Heart right ventricle (tissue), 16 donors: ENCODE results near the gene LAMC3. TPM values are rescaled to one million over a fixed set of nuclear protein-coding genes. Genes with fewer than 3 reads are reported as not detected.

ENCODE experiments used
- ATAC-seq, 8 donors: fragments of 200-7000 bp; cut with Tn5 transposase; one replicate each; pipeline ENCODE4 v1.9.1; 2020; ENCODE audit warnings: mild to moderate bottlenecking in 8 of 8, moderate library complexity in 8 of 8, moderate number of reproducible peaks in 1 of 8
- DNase-seq, 2 donors: peaks; one replicate each; pipeline ENCODE4 v3.0.0-alpha.2; 2020
- H3K27ac ChIP-seq, 10 donors: fragments of 200-600 bp; sonication (generic) in 2 of 10; one replicate each; pipeline versions ENCODE4 v1.5.0 to v1.8.0; 2020 to 2022; ENCODE audit warnings: mild to moderate bottlenecking in 3 of 10
- H3K27me3 ChIP-seq, 7 donors: fragments of 200-600 bp; one replicate each; pipeline ENCODE4 v1.8.0; 2021 to 2022; ENCODE audit warnings: mild to moderate bottlenecking in 2 of 7
- H3K36me3 ChIP-seq, 9 donors: fragments of 200-600 bp; sonication (generic) in 1 of 9; one replicate each; pipeline versions ENCODE4 v1.5.0 to v1.8.0; 2020 to 2022; ENCODE audit warnings: mild to moderate bottlenecking in 2 of 9
- H3K4me1 ChIP-seq, 9 donors: fragments of 200-600 bp; sonication (generic) in 1 of 9; one replicate each; pipeline versions ENCODE4 v1.5.0 to v1.8.0; 2020 to 2022; ENCODE audit warnings: mild to moderate bottlenecking in 4 of 9
- H3K4me3 ChIP-seq, 10 donors: fragments of 200-600 bp; sonication (generic) in 2 of 10; one replicate each; pipeline versions ENCODE4 v1.5.0 to v1.8.0; 2020 to 2022; ENCODE audit warnings: mild to moderate bottlenecking in 7 of 10, moderate library complexity in 2 of 10
- H3K9me3 ChIP-seq, 11 donors: fragments of 200-600 bp in 10 of 11; sonication (generic) in 2 of 11; one replicate each; pipeline versions ENCODE4 v1.5.0 to v1.8.0; 2013 to 2022; ENCODE audit warnings: mild to moderate bottlenecking in 2 of 11, control low read depth in 1 of 11, moderate library complexity in 1 of 11
- WGBS, 2 donors: extraction: QIAGEN DNeasy Blood & Tissue Kit; methylation state at CpG; one replicate each; pipeline ENCODE4 v1.1.7; 2013; ENCODE audit warnings: inconsistent platforms in 1 of 2; 5-methylcytosine and 5-hydroxymethylcytosine counted together
- intact Hi-C, 10 donors: fragments of 100-400 bp; cut with DNase I; formaldehyde crosslinking; loops; one replicate each; pipeline versions ENCODE4 v1.11.1 to v1.14.2; 2022
- polyA plus RNA-seq, 2 donors: library from polyadenylated mRNA; stranded (reverse); fragments of 200-250 nt; gene quantifications; one replicate each; pipeline ENCODE4 v1.2.3, GENCODE V29; 2013
- total RNA-seq, 10 donors: library from RNA; stranded (reverse); fragmentation: NEBNext Ultra II Directional in 3 of 10; extraction: Animal tissue kit (Norgen Biotek cat#: 25700) in 3 of 10; gene quantifications; one replicate each; pipeline versions ENCODE4 v1.2.1 to v1.2.4, GENCODE V29; 2021 to 2023
- TF ChIP-seq, protein P1 (sequence below), 9 donors: fragments of 200-600 bp; sonication (generic) in 2 of 9; IDR thresholded peaks; one replicate each; pipeline versions ENCODE4 v1.5.0 to v1.8.0; 2021 to 2022; ENCODE audit warnings: antibody characterized with exemption in 9 of 9, mild to moderate bottlenecking in 5 of 9, moderate library complexity in 1 of 9
- donor health status: Arrhythmogenic right ventricular cardiomyopathy.
- donor health status: ischemic (EF 13 %, LVEDD 7.1; RV severe dilation, severe dysfunction).
- donor health status: healthy with polysubstance abuse.
- donor health status: DM: no; HTN: yes; CAD: no.
- donor health status: DM: no; HTN: no; CAD: no.
- donor health status: ischemic (EF 25% LVEDD 6.9; RV normal size, moderate dysfunction).
- donor health status: ischemic (EF 25% LVEDD 5.7; RV mildly dilated, moderate dysfunction).
- donor health status: healthy.
- donor health status: DM: yes; HTN: yes; CAD: no.
- donor health status: Ischemic cardiomyopathy.
- donor health status: ischemic (EF 35%, LVEDD 5.7; RV mildly dilated, moderate dysfunction).
- donor health status: nonischemic (EF 11% LVEDD 7.7; RV severe dilation, severe dysfunction).
- donor health status: DM: yes; HTN: yes; CAD: no.
- donor health status: PGD.
- donor health status: ischemic (EF 29% LVEDD 5.4; RV normal size, mild dysfunction).
- donor health status: nonischemic (EF 23%, LVEDD 6.1; RV moderate dilation, normal function).

LAMC3 gene
- total and polyA plus RNA-seq, 12 donors, result 0.07 to 5.4 (median 0.30) TPM; not detected in 1

DNA sequence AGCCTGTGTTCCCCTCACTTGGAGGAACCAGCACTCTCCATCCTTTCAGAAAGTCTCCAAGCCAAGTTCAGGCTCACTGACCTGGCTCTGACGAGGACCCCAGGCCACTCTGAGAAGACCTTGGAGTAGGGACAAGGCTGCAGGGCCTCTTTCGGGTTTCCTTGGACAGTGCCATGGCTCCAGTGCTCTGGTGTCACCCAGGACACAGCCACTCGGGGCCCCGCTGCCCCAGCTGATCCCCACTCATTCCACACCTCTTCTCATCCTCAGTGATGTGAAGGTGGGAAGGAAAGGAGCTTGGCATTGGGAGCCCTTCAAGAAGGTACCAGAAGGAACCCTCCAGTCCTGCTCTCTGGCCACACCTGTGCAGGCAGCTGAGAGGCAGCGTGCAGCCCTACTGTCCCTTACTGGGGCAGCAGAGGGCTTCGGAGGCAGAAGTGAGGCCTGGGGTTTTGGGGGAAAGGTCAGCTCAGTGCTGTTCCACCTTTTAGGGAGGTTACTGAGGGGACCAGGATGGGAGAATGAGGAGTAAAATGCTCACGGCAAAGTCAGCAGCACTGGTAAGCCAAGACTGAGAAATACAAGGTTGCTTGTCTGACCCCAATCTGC is 111.8 kb downstream of the LAMC3 start:
- H3K27me3 ChIP-seq, result no peaks in the 10 kb centered on the region
- intact Hi-C loops, result loop anchor here in 4 of 10 donors (10.0 kb wide), 2 partner anchors 66 to 406 kb away; no protein-coding TSS in a partner anchor
- H3K4me1 ChIP-seq, result peaks cover 0 to 33% (median 20%) of the 10 kb centered on the region in 9 donors
- ATAC-seq (no peak), DNase-seq (no peak)
- 91 to 94% methylated on average over 7 of the region's 7 CpGs for WGBS, 2 donors
- TF ChIP-seq, protein P1, sequence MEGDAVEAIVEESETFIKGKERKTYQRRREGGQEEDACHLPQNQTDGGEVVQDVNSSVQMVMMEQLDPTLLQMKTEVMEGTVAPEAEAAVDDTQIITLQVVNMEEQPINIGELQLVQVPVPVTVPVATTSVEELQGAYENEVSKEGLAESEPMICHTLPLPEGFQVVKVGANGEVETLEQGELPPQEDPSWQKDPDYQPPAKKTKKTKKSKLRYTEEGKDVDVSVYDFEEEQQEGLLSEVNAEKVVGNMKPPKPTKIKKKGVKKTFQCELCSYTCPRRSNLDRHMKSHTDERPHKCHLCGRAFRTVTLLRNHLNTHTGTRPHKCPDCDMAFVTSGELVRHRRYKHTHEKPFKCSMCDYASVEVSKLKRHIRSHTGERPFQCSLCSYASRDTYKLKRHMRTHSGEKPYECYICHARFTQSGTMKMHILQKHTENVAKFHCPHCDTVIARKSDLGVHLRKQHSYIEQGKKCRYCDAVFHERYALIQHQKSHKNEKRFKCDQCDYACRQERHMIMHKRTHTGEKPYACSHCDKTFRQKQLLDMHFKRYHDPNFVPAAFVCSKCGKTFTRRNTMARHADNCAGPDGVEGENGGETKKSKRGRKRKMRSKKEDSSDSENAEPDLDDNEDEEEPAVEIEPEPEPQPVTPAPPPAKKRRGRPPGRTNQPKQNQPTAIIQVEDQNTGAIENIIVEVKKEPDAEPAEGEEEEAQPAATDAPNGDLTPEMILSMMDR (IDR thresholded peaks at IDR 0.05), result no peak
- no peaks in the 10 kb centered on the region for H3K9me3 ChIP-seq
- H3K27ac ChIP-seq, result no peak overlapping the region
- H3K4me3 ChIP-seq, result no peak overlapping the region
- peaks cover 0 to 46% (median 4%) of the 10 kb centered on the region in 9 donors for H3K36me3 ChIP-seq

DNA sequence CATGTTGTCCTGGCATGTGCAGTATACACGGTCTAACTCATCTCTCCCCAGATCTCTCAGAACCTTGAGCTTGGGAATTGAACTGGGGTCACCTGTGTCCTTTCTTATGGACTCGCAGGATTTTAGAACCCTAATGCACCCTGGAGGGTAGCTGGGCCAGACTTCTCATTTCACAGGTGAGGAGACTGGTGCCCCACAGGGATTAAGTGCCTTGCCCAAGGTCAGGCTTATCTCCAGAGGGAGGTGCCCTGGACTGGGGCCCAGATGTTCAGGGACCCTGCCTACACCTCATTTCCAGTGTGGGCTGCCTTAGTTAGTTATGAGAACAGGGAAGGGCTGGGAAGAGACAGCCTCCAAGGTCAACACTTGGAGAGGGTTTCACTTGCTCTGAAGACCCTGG is 112.4 kb downstream of the LAMC3 start:
- ATAC-seq, result no peak
- H3K27ac ChIP-seq, result no peak overlapping the region
- H3K4me3 ChIP-seq, result no peak overlapping the region
- no peaks in the 10 kb centered on the region for H3K27me3 ChIP-seq
- no peak for DNase-seq
- WGBS, 2 donors, result 81 to 90% methylated on average over 2 of the region's 2 CpGs
- no peaks in the 10 kb centered on the region for H3K9me3 ChIP-seq
- intact Hi-C loops, result loop anchor here in 4 of 10 donors (10.0 kb wide), 2 partner anchors 67 to 407 kb away; no protein-coding TSS in a partner anchor
- TF ChIP-seq, protein P1 (IDR thresholded peaks at IDR 0.05), result no peak
- peaks cover 2 to 32% (median 20%) of the 10 kb centered on the region in 9 donors for H3K4me1 ChIP-seq
- H3K36me3 ChIP-seq, result peaks cover 0 to 46% (median 4%) of the 10 kb centered on the region in 9 donors

DNA sequence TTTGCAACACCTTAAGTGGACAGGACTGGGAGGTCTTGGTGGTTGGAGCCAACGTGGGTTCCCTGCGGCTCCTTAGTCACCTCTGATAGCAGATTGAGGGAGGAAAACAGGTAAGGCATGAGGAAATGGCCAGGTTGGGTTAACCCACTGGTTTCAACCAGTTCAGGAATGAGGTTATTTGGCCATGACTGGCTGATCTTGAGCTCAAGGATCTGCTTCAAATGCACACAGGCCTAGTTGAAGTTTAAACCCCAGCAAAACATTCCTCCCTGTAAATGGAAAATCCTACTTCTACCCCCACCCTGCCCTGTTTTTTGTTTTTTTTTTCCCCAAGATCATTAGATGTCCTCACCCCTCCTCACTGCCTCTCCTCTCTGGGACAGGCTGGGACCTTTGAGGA is 113.2 kb downstream of the LAMC3 start:
- Histone ChIP-seq H3K9me3 (no peaks in the 10 kb centered on the region), H3K27ac (no peak overlapping the region), H3K36me3 (peaks cover 0 to 50% (median 6%) of the 10 kb centered on the region in 9 donors), H3K4me3 (no peak overlapping the region), H3K27me3 (no peaks in the 10 kb centered on the region), H3K4me1 (peaks cover 3 to 33% (median 25%) of the 10 kb centered on the region in 9 donors)
- TF ChIP-seq, protein P1 (IDR thresholded peaks at IDR 0.05), result no peak
- no peak for ATAC-seq
- intact Hi-C loops, result loop anchor here in 4 of 10 donors (10.0 kb wide), 2 partner anchors 67 to 407 kb away; no protein-coding TSS in a partner anchor
- 90% methylated on average over 2 of the region's 2 CpGs for WGBS, 2 donors
- DNase-seq, result no peak

DNA sequence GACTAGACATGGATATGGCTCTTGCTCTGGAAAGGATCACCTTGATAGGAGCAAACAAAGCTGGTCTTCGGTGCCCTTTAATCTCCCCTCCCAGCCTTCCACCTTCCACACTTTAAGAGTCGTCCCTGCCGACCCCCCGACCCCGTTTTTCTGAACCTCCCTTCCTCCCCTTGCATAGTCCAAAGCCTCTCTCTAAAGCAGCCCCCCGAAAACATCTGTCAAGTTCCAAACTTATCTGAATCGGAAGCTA is 116.0 kb downstream of the LAMC3 start:
- peaks cover 3 to 23% (median 17%) of the 10 kb centered on the region in 9 donors for H3K4me1 ChIP-seq
- H3K36me3 ChIP-seq, result peaks cover 0 to 59% (median 26%) of the 10 kb centered on the region in 9 donors
- TF ChIP-seq, protein P1 (IDR thresholded peaks at IDR 0.05), result no peak
- DNase-seq (no peak), ATAC-seq (peak in 5 of 8 donors; percentile 1 to 16 (median 9))
- 1% methylated on average over 7 of the region's 7 CpGs for WGBS, 2 donors
- H3K27me3 ChIP-seq, result no peaks in the 10 kb centered on the region
- no peaks in the 10 kb centered on the region for H3K9me3 ChIP-seq
- H3K4me3 ChIP-seq, result peak overlapping the region; percentile 12 to 97 (median 82)
- peak overlapping the region in 9 of 10 donors; percentile 66 to 92 (median 84) for H3K27ac ChIP-seq
- intact Hi-C loops, result loop anchor here in 7 of 10 donors (1.0 to 10.0 kb wide), 4 partner anchors 42 to 410 kb away; no protein-coding TSS in a partner anchor
